Choroid plexus epithelial cell (primary cell): Measurements from ENCODE around the gene TUBB4B.

Source experiments
- DNase-seq: peaks from one replicate; pipeline ENCODE4 v3.0.0-alpha.2; 2010; ENCODE audit warnings: low read depth
- H3K4me3 ChIP-seq: 2 replicates; pipeline ENCODE4 v1.5.1; 2011; ENCODE audit warnings: low read depth, mild to moderate bottlenecking, control low read depth, low read length, moderate library complexity
- CTCF ChIP-seq: conservative IDR thresholded peaks from 2 replicates; pipeline ENCODE4 v1.5.1; 2011; ENCODE audit warnings: low read depth, mild to moderate bottlenecking, control low read depth, inconsistent platforms, low read length, moderate library complexity

The TUBB4B gene

GRCh38 chr9:137201205-137201868 is 39.8 kb upstream of the TUBB4B start:
- no peak for DNase-seq
- no peak for TF ChIP-seq CTCF
- H3K4me3 ChIP-seq: peak overlapping the region; percentile 84

- no peak overlapping the region for H3K4me3 ChIP-seq
- no peak for TF ChIP-seq CTCF
- DNase-seq: no peak
Measured at GRCh38 chr9:137202966-137203365, 38.1 kb upstream of the TUBB4B start.

- H3K4me3 ChIP-seq: peak overlapping the region; percentile 94
- no peak for DNase-seq
- TF ChIP-seq CTCF: no peak
Measured at GRCh38 chr9:137204731-137205125, 36.4 kb upstream of the TUBB4B start.

- DNase-seq: peak; percentile 80
- no peak for TF ChIP-seq CTCF
- peak within 1 kb of the TSS; percentile 94 for H3K4me3 ChIP-seq
Measured at GRCh38 chr9:137205126-137206069, 35.7 kb upstream of the TUBB4B start, which contains the start of the genes NDOR1 and TMEM203. Gene NDOR1 (plus strand): TSS chr9:137205700. CDS start chr9:137205778, 78 bp downstream. Gene TMEM203 (minus strand): TSS chr9:137205648. CDS start chr9:137205414, 234 bp downstream.

- H3K4me3 ChIP-seq: no peak overlapping the region
- no peak for DNase-seq
- TF ChIP-seq CTCF: no peak
Measured at GRCh38 chr9:137206602-137207001, 34.5 kb upstream of the TUBB4B start.

GRCh38 chr9:137211532-137211931 is 29.6 kb upstream of the TUBB4B start:
- DNase-seq: no peak
- no peak overlapping the region for H3K4me3 ChIP-seq
- TF ChIP-seq CTCF: no peak

GRCh38 chr9:137212520-137212919 is 28.6 kb upstream of the TUBB4B start:
- DNase-seq: no peak
- TF ChIP-seq CTCF: no peak
- H3K4me3 ChIP-seq: no peak overlapping the region
